Measurements from ENCODE around the gene RTN4RL1.

RTN4RL1 gene

GRCh38 chr17:1905190-1905913, 119.8 kb downstream of the RTN4RL1 start:
- TF ChIP-seq, protein P1, sequence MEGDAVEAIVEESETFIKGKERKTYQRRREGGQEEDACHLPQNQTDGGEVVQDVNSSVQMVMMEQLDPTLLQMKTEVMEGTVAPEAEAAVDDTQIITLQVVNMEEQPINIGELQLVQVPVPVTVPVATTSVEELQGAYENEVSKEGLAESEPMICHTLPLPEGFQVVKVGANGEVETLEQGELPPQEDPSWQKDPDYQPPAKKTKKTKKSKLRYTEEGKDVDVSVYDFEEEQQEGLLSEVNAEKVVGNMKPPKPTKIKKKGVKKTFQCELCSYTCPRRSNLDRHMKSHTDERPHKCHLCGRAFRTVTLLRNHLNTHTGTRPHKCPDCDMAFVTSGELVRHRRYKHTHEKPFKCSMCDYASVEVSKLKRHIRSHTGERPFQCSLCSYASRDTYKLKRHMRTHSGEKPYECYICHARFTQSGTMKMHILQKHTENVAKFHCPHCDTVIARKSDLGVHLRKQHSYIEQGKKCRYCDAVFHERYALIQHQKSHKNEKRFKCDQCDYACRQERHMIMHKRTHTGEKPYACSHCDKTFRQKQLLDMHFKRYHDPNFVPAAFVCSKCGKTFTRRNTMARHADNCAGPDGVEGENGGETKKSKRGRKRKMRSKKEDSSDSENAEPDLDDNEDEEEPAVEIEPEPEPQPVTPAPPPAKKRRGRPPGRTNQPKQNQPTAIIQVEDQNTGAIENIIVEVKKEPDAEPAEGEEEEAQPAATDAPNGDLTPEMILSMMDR (IDR thresholded peaks at IDR 0.05): no peak

DNA sequence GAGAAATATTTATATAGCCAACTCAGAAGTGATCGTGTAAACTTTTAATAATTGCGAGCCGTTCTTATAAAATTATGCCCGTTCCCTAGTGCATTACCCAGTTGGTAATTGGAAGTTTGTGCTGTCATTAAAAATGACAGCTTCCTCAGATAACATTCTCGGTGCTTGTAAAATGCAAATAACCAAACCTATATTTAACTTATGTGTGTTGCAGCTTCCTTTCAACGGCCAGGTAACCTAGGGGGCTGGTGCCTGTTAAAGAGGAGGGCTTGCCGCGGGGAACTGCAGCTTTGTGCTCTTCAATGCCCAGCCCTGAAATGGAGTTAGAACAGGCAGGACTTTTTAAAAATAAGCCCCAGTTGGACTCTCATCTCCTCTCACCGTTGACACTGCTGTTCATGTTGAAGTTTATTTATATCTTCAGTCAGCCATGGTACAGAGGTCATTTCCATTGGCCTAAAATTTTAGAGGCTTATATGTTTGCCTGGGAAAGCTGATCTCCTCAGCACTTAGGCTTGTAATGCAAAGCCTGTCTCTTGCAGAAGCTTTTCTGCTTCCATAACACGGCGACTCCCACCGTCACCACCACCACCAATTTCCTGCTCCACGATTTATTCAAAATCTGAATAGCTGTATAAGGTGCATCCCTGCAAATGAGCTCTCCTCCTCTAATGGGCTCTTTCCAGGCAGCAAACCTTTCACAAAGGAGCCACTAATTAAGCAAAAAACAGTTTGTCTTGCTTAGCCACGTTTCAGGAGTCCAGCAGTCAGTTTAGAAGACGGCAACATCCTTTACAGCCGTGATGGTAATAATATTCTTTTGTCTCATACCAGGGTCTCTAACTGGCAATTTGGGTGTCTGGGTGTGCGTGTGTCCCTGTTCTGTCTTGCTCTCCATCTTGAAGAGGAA, 120.6 kb downstream of the RTN4RL1 start:
- TF ChIP-seq, protein P1 (IDR thresholded peaks at IDR 0.05): no peak

DNA sequence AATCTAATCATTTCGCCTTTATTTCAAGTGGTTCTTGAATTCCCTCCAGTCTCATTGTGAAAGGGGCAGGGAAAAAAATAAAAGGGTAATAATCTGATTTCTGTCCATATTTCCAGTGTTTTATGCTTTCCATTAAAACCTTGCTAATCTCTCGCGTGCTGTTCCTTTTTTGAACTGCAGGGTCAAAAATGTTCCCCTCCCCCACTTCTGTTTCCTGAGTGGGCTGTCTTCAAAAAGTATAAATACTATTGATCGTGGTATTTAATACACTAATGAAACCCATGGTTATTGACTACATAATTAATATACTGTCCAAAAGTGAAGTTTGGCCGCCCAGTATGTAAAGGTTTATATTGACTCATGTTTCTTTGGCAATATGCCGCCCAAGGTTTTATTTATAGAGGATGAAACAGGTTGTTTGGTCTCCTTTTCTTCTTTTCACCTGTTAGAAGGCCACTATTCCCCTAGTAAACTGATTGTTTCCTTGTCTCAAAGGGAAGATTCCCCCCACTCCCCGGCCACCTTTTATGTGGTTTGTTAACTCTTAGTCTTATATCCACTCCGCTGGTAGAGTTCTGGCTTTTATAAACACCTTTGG, 125.6 kb downstream of the RTN4RL1 start:
- TF ChIP-seq, protein P1 (IDR thresholded peaks at IDR 0.05): 0 out of 2 replicates have a peak, but pooled peaks have one; percentile 29

DNA sequence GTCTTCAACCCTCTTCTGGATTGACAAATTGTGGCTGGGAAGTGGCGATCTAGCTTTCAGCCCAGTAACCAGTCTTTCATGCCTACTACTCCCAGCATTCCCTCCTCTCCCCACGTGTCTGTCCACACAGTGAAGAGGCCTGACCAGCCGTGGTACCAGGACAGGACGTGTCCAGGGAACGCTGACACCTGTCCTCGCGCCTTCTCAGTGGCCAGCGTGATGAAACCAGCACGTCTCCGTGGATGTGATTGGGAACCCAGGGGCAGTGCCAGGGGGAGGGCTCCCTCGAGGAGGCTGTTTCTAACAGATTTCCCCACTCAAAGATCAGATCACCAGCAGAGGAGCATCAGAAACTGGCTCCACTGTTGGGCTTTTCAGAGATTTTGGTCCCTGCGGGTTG, 126.3 kb downstream of the RTN4RL1 start:
- TF ChIP-seq, protein P1 (IDR thresholded peaks at IDR 0.05): no peak

DNA sequence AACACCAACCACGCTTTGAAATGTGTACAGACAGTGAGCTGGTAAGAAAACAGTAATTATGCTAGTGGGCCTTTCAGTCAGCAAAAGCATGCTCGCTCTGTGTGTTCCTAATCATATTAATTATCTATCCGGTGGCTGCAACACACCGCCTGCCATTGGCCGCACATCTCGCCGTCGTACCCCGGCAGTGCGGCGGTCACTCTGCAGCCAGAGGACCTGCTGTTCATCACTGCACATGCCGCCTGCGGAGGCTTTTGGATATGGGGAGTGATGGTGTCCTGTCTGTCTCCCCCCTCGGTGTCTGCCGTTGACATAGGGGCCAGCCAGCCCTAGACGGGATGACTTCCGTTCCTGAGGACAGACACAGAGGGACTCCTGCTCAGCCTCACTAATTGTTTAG, 126.8 kb downstream of the RTN4RL1 start:
- TF ChIP-seq, protein P1 (IDR thresholded peaks at IDR 0.05): no peak

DNA sequence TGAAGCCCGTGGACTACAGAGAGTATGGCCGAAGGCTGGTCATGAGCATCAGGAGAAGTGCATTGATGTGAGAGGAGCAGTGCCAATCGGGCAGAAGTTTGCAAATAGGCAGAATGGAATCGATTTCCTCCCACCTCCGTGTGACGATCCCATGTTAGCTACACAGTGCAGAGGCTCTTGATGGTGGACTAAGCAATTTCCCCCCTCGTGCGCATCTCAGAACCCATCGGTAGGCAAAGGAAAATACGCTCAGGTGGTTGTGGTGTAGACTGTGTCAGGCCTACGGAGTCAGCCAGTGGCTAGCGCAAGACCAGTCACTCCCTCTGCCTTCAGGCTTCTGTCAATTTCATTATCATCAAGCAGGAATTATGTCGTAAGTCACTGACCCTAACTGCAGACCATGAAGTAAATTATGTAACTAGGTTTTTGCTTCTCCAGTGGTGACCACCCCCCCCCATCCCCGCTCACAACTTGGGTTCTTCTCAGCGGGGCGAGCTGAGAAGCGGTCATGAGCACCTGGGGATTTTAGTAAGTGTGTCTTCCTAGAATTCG, 128.0 kb downstream of the RTN4RL1 start:
- TF ChIP-seq, protein P1 (IDR thresholded peaks at IDR 0.05): no peak
